Mesothelial cell of epicardium (in vitro differentiated cells): Measurements from ENCODE around the gene FCHSD2. TPM values are rescaled to one million over a fixed set of nuclear protein-coding genes. Genes with fewer than 3 reads are reported as not detected.

Source experiments
- DNase-seq, 2 experiments: peaks; one replicate each; pipeline ENCODE4 v3.0.0; 2021; ENCODE audit warnings: low spot score in 2 of 2; ENCODE audit not compliant: unreplicated experiment in 2 of 2
- H3K27ac Mint-ChIP-seq: 2 replicates; pipeline ENCODE4 v1.8.0; 2021; ENCODE audit warnings: mixed read lengths
- H3K27me3 Mint-ChIP-seq: 2 replicates; pipeline ENCODE4 v1.8.0; 2021; ENCODE audit warnings: low read depth, mixed read lengths
- H3K36me3 Mint-ChIP-seq: 2 replicates; pipeline ENCODE4 v1.8.0; 2021; ENCODE audit warnings: mixed read lengths
- H3K4me1 Mint-ChIP-seq: 2 replicates; pipeline ENCODE4 v1.8.0; 2021; ENCODE audit warnings: mixed read lengths
- H3K4me3 Mint-ChIP-seq: 2 replicates; pipeline ENCODE4 v1.8.0; 2021; ENCODE audit warnings: mild to moderate bottlenecking, moderate library complexity, mixed read lengths
- H3K9me3 Mint-ChIP-seq: 2 replicates; pipeline ENCODE4 v1.8.0; 2021; ENCODE audit warnings: mixed read lengths
- total RNA-seq: library from RNA; stranded (reverse); gene quantifications from 3 replicates; pipeline ENCODE4 v1.2.1, GENCODE V29; 2021
- TF ChIP-seq, protein P1 (sequence below): fragments of 200-600 bp; sonication (generic); IDR thresholded peaks from one replicate; pipeline ENCODE4 v1.5.0; 2021; ENCODE audit warnings: antibody characterized with exemption; ENCODE audit not compliant: unreplicated experiment

Gene FCHSD2
- total RNA-seq, 1 donor from 2014 or later = 33.8 TPM

DNA sequence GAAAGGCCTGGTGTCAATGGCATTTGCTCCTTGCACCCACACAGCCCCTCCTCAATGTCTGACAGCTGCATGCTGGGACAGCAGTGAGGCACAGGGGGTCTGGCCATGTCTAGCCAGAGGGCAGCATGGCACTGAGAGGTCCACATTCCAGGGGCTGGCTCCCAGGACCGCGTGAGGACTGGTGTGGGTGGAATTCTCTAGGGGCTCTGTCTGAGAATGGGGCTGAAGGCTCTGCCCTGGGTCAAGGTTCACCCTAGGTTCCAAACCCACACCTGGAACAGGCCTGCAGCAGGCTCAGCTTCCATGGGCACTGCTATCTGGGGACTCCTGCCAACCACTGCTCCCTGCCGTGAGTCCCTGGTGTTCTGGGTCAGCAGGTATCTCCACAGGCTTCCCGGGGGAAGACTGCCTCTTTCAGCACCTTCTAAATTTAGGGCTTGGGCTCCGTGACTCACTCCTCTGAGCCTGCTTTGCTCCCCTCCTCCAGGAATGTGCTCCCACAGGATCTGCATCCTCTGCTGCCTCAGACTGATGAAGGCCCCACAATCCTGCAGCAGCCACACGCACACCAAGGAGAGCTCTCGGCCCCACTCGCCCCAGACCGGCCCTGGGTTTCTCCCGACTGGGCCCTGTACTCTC, 352.5 kb downstream of the FCHSD2 start:
- H3K36me3 Mint-ChIP-seq = no peaks in the 10 kb centered on the region
- TF ChIP-seq, protein P1, sequence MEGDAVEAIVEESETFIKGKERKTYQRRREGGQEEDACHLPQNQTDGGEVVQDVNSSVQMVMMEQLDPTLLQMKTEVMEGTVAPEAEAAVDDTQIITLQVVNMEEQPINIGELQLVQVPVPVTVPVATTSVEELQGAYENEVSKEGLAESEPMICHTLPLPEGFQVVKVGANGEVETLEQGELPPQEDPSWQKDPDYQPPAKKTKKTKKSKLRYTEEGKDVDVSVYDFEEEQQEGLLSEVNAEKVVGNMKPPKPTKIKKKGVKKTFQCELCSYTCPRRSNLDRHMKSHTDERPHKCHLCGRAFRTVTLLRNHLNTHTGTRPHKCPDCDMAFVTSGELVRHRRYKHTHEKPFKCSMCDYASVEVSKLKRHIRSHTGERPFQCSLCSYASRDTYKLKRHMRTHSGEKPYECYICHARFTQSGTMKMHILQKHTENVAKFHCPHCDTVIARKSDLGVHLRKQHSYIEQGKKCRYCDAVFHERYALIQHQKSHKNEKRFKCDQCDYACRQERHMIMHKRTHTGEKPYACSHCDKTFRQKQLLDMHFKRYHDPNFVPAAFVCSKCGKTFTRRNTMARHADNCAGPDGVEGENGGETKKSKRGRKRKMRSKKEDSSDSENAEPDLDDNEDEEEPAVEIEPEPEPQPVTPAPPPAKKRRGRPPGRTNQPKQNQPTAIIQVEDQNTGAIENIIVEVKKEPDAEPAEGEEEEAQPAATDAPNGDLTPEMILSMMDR = no peak
- no peaks in the 10 kb centered on the region for H3K27me3 Mint-ChIP-seq
- H3K9me3 Mint-ChIP-seq = no peaks in the 10 kb centered on the region
- H3K4me1 Mint-ChIP-seq = peaks cover 20% of the 10 kb centered on the region
- H3K4me3 Mint-ChIP-seq = no peak overlapping the region
- no peak for DNase-seq
- no peak overlapping the region for H3K27ac Mint-ChIP-seq

DNA sequence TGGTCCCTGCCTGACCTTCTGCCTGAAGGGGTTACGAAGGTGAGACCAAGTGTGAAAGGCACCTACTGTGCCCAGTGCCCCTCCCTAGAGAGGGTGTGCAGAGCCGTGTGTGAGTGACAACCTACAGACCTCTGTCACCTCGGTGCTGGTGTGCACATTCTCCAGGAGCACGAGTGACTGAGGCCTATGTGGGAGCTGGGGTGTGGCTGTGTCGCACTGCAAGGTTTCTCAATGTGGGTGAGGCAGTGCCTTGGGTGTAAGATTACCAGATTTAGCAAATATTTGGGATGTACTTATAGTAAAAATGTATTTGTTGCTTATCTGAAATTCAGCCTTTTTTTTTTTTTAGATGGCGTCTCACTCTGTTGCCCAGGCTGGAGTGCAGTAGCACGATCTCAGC, 353.9 kb downstream of the FCHSD2 start:
- H3K4me3 Mint-ChIP-seq = no peak overlapping the region
- H3K27ac Mint-ChIP-seq = no peak overlapping the region
- TF ChIP-seq, protein P1 = no peak
- H3K36me3 Mint-ChIP-seq = no peaks in the 10 kb centered on the region
- no peaks in the 10 kb centered on the region for H3K27me3 Mint-ChIP-seq
- no peaks in the 10 kb centered on the region for H3K9me3 Mint-ChIP-seq
- H3K4me1 Mint-ChIP-seq = peaks cover 11% of the 10 kb centered on the region
- DNase-seq = no peak

DNA sequence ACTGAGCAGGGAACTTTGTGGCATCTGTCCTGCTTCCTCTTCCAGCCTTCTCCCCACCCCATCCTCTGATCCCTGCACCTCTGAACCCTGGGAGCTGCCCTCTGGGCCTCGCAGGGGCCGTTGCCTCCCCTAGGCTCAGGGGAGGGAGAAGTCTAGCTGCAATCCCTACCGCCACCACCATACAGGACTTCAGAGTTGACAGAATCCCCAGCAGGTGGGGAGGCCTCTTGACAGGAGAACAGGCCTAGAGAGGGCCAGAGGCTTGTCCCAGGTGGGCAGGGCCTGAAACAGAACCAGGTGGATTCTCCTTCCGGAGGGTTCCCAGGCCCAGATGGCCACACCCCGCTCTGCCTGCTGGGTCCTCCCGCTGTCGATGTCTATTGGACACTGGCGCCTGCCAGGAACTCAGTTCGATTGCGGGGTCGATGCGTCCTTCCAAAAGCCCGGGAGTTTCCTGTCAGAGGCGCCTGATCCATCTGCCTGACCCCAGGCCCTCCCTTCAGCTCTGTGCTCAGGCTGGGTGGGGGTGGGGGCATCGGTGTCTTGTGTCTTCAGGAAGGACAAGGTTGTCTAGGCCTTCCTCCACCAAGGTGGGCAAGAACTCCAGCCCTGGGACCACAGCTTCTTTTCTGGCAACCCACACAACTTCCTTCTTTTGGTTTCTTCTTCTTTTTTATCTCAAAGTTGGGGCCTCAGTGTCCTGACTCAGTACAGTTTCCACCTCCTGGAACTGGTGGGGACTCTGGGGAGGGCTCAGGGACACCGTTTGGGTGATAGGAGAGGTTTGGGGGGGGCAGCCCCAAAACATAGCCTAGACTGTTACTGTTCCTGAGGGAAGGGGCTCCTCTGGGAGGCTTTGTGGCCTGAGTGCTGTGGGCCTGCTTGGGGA, 354.7 kb downstream of the FCHSD2 start:
- peak overlapping the region; percentile 34 for H3K27ac Mint-ChIP-seq
- no peak overlapping the region for H3K4me3 Mint-ChIP-seq
- TF ChIP-seq, protein P1 = no peak
- no peak for DNase-seq
- no peaks in the 10 kb centered on the region for H3K36me3 Mint-ChIP-seq
- peaks cover 11% of the 10 kb centered on the region for H3K4me1 Mint-ChIP-seq
- no peaks in the 10 kb centered on the region for H3K27me3 Mint-ChIP-seq
- no peaks in the 10 kb centered on the region for H3K9me3 Mint-ChIP-seq

Other genes with a start within 250 kb of the FCHSD2 start
- 4.0 to 4.5 TPM (median 4.5 TPM) in 3 replicates for gene P2RY2, start 76.0 kb upstream of the FCHSD2 start, total RNA-seq
- gene P2RY6, start 130.0 kb upstream of the FCHSD2 start, total RNA-seq = 0.36 to 0.51 TPM (median 0.45 TPM) in 3 replicates
- 136 to 150 TPM (median 140 TPM) in 3 replicates for gene ARHGEF17, start 166.0 kb upstream of the FCHSD2 start, total RNA-seq
- gene RELT, start 234.1 kb upstream of the FCHSD2 start, total RNA-seq = 5.1 to 5.4 TPM (median 5.3 TPM) in 3 replicates